Measurements from ENCODE around the gene LASP1.

The LASP1 gene

GRCh38 chr17:38850374-38850773, 19.5 kb upstream of the LASP1 start:
- no peak for ATAC-seq

GRCh38 chr17:38851434-38851833, 18.4 kb upstream of the LASP1 start:
- TF ChIP-seq TOX (CRISPR knock-in tag; IDR thresholded peaks at IDR 0.05; ENCODE audit: borderline replicate concordance) (no peak), ESRRG (CRISPR knock-in tag; IDR thresholded peaks at IDR 0.05) (no peak), ARNTL (CRISPR knock-in tag; IDR thresholded peaks at IDR 0.05; ENCODE audit: borderline replicate concordance, low read depth) (no peak), PPARA (CRISPR knock-in tag; IDR thresholded peaks at IDR 0.05; ENCODE audit: borderline replicate concordance) (no peak), ISL1 (CRISPR knock-in tag; IDR thresholded peaks at IDR 0.05) (no peak), ZNF8 (CRISPR knock-in tag; IDR thresholded peaks at IDR 0.05) (no peak), ZFP30 (CRISPR knock-in tag; IDR thresholded peaks at IDR 0.05) (no peak), RARB (CRISPR knock-in tag; IDR thresholded peaks at IDR 0.05) (no peak), SNAI2 (CRISPR knock-in tag; IDR thresholded peaks at IDR 0.05) (no peak), ZFP3 (CRISPR knock-in tag; IDR thresholded peaks at IDR 0.05) (no peak), POU6F1 (CRISPR knock-in tag; IDR thresholded peaks at IDR 0.05; ENCODE audit: borderline replicate concordance, low read depth) (no peak), OSR1 (CRISPR knock-in tag; IDR thresholded peaks at IDR 0.05) (no peak), CREB5 (CRISPR knock-in tag; IDR thresholded peaks at IDR 0.05; ENCODE audit: low read depth) (no peak), TCF4 (CRISPR knock-in tag; IDR thresholded peaks at IDR 0.05; ENCODE audit: borderline replicate concordance) (no peak), ZNF70 (CRISPR knock-in tag; IDR thresholded peaks at IDR 0.05) (no peak), ZNF565 (CRISPR knock-in tag; conservative IDR thresholded peaks at IDR 0.05; ENCODE audit: low read depth) (no peak)
- TF ChIP-seq, protein P1, sequence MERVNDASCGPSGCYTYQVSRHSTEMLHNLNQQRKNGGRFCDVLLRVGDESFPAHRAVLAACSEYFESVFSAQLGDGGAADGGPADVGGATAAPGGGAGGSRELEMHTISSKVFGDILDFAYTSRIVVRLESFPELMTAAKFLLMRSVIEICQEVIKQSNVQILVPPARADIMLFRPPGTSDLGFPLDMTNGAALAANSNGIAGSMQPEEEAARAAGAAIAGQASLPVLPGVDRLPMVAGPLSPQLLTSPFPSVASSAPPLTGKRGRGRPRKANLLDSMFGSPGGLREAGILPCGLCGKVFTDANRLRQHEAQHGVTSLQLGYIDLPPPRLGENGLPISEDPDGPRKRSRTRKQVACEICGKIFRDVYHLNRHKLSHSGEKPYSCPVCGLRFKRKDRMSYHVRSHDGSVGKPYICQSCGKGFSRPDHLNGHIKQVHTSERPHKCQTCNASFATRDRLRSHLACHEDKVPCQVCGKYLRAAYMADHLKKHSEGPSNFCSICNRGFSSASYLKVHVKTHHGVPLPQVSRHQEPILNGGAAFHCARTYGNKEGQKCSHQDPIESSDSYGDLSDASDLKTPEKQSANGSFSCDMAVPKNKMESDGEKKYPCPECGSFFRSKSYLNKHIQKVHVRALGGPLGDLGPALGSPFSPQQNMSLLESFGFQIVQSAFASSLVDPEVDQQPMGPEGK (CRISPR knock-in tag; IDR thresholded peaks at IDR 0.05; ENCODE audit: borderline replicate concordance) = no peak
- no peak for ATAC-seq

More at GRCh38 chr17:38850374-38850773, 19.5 kb upstream of the LASP1 start:
- TF ChIP-seq ESRRG (CRISPR knock-in tag; IDR thresholded peaks at IDR 0.05) (no peak), ARNTL (CRISPR knock-in tag; IDR thresholded peaks at IDR 0.05; ENCODE audit: borderline replicate concordance, low read depth) (no peak), POU6F1 (CRISPR knock-in tag; IDR thresholded peaks at IDR 0.05; ENCODE audit: borderline replicate concordance, low read depth) (no peak), TSHZ2 (CRISPR knock-in tag; IDR thresholded peaks at IDR 0.05) (no peak), CSRNP3 (CRISPR knock-in tag; IDR thresholded peaks at IDR 0.05) (no peak), TCF4 (CRISPR knock-in tag; IDR thresholded peaks at IDR 0.05; ENCODE audit: borderline replicate concordance) (no peak), RARB (CRISPR knock-in tag; IDR thresholded peaks at IDR 0.05) (no peak), ZNF8 (CRISPR knock-in tag; IDR thresholded peaks at IDR 0.05) (no peak), ZFP3 (CRISPR knock-in tag; IDR thresholded peaks at IDR 0.05) (no peak), ZFP30 (CRISPR knock-in tag; IDR thresholded peaks at IDR 0.05) (no peak)

Measured in SK-N-SH treated with all-trans-retinoic acid at 6 μM for 48 hours (cell line).